Neural cell (in vitro differentiated cells): ENCODE results near the gene GAPDH. TPM values are rescaled to one million over a fixed set of nuclear protein-coding genes. Genes with fewer than 3 reads are reported as not detected.

ENCODE experiments used
- H2AFZ ChIP-seq: fragments of 200-600, 300-800 bp; sonication (generic), shearing (Covaris generic); 2 replicates; pipeline ENCODE4 v1.6.0; 2014; ENCODE audit warnings: low read depth, mild to moderate bottlenecking, antibody characterized with exemption, low read length, moderate library complexity
- H3F3A ChIP-seq: fragments of 200-600 bp; shearing (Covaris generic); 2 replicates; pipeline ENCODE4 v1.6.1; 2016; ENCODE audit warnings: mild to moderate bottlenecking, moderate library complexity, mixed read lengths, antibody characterized with exemption, low read length; ENCODE audit not compliant: insufficient read depth, poor library complexity, severe bottlenecking
- H3K27ac ChIP-seq: fragments of 200-600, 300-800 bp; sonication (generic), shearing (Covaris generic); 2 replicates; pipeline ENCODE4 v1.5.1; 2014; ENCODE audit warnings: mild to moderate bottlenecking, low read length, moderate library complexity
- H3K27me3 ChIP-seq: fragments of 300-800, 200-600 bp; sonication (generic), shearing (Covaris generic); 2 replicates; pipeline ENCODE4 v1.6.0; 2014; ENCODE audit warnings: mild to moderate bottlenecking, low read depth, low read length, moderate library complexity; ENCODE audit not compliant: insufficient read depth
- H3K36me3 ChIP-seq: fragments of 300-800, 200-600 bp; sonication (generic), shearing (Covaris generic); 2 replicates; pipeline ENCODE4 v1.5.1; 2014; ENCODE audit warnings: mild to moderate bottlenecking, antibody characterized with exemption, low read length, moderate library complexity; ENCODE audit not compliant: insufficient read depth
- H3K4me2 ChIP-seq: fragments of 300-800, 200-600 bp; sonication (generic), shearing (Covaris generic); 2 replicates; pipeline ENCODE4 v1.6.0; 2014; ENCODE audit warnings: mild to moderate bottlenecking, low read length
- H3K4me3 ChIP-seq: fragments of 300-800, 200-600 bp; sonication (generic), shearing (Covaris generic); 2 replicates; pipeline ENCODE4 v1.5.1; 2014; ENCODE audit warnings: mild to moderate bottlenecking, low read length, moderate library complexity
- H3K79me2 ChIP-seq: fragments of 200-600 bp; shearing (Covaris generic); replicated peaks from 2 replicates; pipeline ENCODE4 v1.6.0; 2014; ENCODE audit warnings: mild to moderate bottlenecking, low read length, moderate library complexity; ENCODE audit not compliant: insufficient read depth
- H3K9ac ChIP-seq: fragments of 300-800, 200-600 bp; sonication (generic), shearing (Covaris generic); 2 replicates; pipeline ENCODE4 v1.6.1; 2016; ENCODE audit warnings: mild to moderate bottlenecking, low read length, mixed read lengths
- H3K9me2 ChIP-seq: fragments of 200-600 bp; shearing (Covaris generic); 2 replicates; pipeline ENCODE4 v1.6.1; 2016; ENCODE audit warnings: mild to moderate bottlenecking, low read length, mixed read lengths; ENCODE audit not compliant: insufficient read depth
- H3K9me3 ChIP-seq: fragments of 200-600, 300-800 bp; sonication (generic), shearing (Covaris generic); 2 replicates; pipeline ENCODE4 v1.6.1; 2016; ENCODE audit warnings: mild to moderate bottlenecking, mixed run types, low read length, moderate library complexity, mixed read lengths
- H4K20me1 ChIP-seq: fragments of 200-600 bp; shearing (Covaris generic); 2 replicates; pipeline ENCODE4 v1.6.1; 2016; ENCODE audit warnings: mild to moderate bottlenecking, mixed run types; ENCODE audit not compliant: insufficient read depth
- CTCF ChIP-seq: fragments of 450-650 bp; IDR thresholded peaks from 2 replicates; pipeline ENCODE4 v1.5.1; 2014; ENCODE audit warnings: antibody characterized with exemption, mild to moderate bottlenecking, moderate library complexity; ENCODE audit not compliant: poor library complexity, severe bottlenecking
- EP300 ChIP-seq: fragments of 450-650 bp; conservative IDR thresholded peaks from 2 replicates; pipeline ENCODE4 v1.6.1; 2014; ENCODE audit warnings: antibody characterized with exemption, mild to moderate bottlenecking, moderate library complexity; ENCODE audit not compliant: poor library complexity, severe bottlenecking
- EZH2 ChIP-seq: fragments of 200-600, 300-800 bp; shearing (Covaris generic), sonication (generic); IDR thresholded peaks from 2 replicates; pipeline ENCODE4 v1.6.1; 2014; ENCODE audit warnings: antibody characterized with exemption, low read length, borderline replicate concordance, mild to moderate bottlenecking; ENCODE audit not compliant: insufficient read depth, poor library complexity, severe bottlenecking
- MXI1 ChIP-seq: fragments of 450-650 bp; conservative IDR thresholded peaks from 2 replicates; pipeline ENCODE4 v1.6.1; 2014; ENCODE audit warnings: antibody characterized with exemption, mild to moderate bottlenecking; ENCODE audit not compliant: poor library complexity, severe bottlenecking
- POLR2AphosphoS5 ChIP-seq: IDR thresholded peaks from 2 replicates; pipeline ENCODE4 v1.6.1; 2012
- RAD21 ChIP-seq: fragments of 450-650 bp; conservative IDR thresholded peaks from 2 replicates; pipeline ENCODE4 v1.6.1; 2014; ENCODE audit warnings: antibody characterized with exemption, mild to moderate bottlenecking, moderate library complexity
- REST ChIP-seq: IDR thresholded peaks from 2 replicates; pipeline ENCODE4 v1.6.1; 2012; ENCODE audit warnings: borderline replicate concordance
- SMC3 ChIP-seq: fragments of 450-650 bp; conservative IDR thresholded peaks from 2 replicates; pipeline ENCODE4 v1.6.1; 2014; ENCODE audit warnings: antibody characterized with exemption, mild to moderate bottlenecking, moderate library complexity; ENCODE audit not compliant: poor library complexity
- TAF1 ChIP-seq: IDR thresholded peaks from 2 replicates; pipeline ENCODE4 v1.6.1; 2012; ENCODE audit warnings: low read depth
- polyA plus RNA-seq: library from polyadenylated mRNA; depleted of rRNA; stranded (reverse); fragments of >200 nt; gene quantifications from 2 replicates; pipeline ENCODE4 v1.2.3, GENCODE V29; 2014

The GAPDH gene
- polyA plus RNA-seq, 1 donor from 2014 or later, result 1,673 TPM

- peak overlapping the region; percentile 91 for H3K4me3 ChIP-seq
- H3K4me2 ChIP-seq, result peak overlapping the region; percentile 55
Measured at GRCh38 chr12:6553051-6553868, 18.9 kb downstream of the GAPDH start.

More at GRCh38 chr12:6553051-6553868, 18.9 kb downstream of the GAPDH start:
- no peaks in the 10 kb centered on the region for H3K9me3 ChIP-seq
- no peaks in the 10 kb centered on the region for H3K9me2 ChIP-seq
- H3F3A ChIP-seq, result no peaks in the 10 kb centered on the region
- H2AFZ ChIP-seq, result no peak overlapping the region
- H3K79me2 ChIP-seq, result peaks cover 30% of the 10 kb centered on the region
- TF ChIP-seq TAF1 (no peak), CTCF (no peak), EZH2 (no peak), SMC3 (no peak), EP300 (no peak), MXI1 (no peak), RAD21 (no peak), POLR2AphosphoS5 (no peak), REST (no peak)
- H3K27me3 ChIP-seq, result no peaks in the 10 kb centered on the region
- peak overlapping the region; percentile 75 for H3K9ac ChIP-seq
- no peak overlapping the region for H3K27ac ChIP-seq
- peaks cover 5% of the 10 kb centered on the region for H4K20me1 ChIP-seq
- H3K36me3 ChIP-seq, result no peaks in the 10 kb centered on the region
